D341Med (cell line): ENCODE measurements around the gene RPS6KC1.
"Not testable (repeated sequence)": the region's sequence is repeated elsewhere in the genome, so short reads cannot be mapped to it uniquely, and the experiment has no call there.

Experiments used
- DNase-seq: peaks from one replicate; pipeline ENCODE4 v3.0.0; 2012; ENCODE audit warnings: low spot score

Gene RPS6KC1

GRCh38 chr1:213054733-213055591, 3.9 kb downstream of the RPS6KC1 start:
- no peak for DNase-seq

GRCh38 chr1:213055767-213056166, 4.7 kb downstream of the RPS6KC1 start:
- DNase-seq = no peak

- no peak for DNase-seq
These were observed 6.4 kb downstream of the RPS6KC1 start for GRCh38 chr1:213057264-213058059.

- DNase-seq = no peak
These were observed 9.8 kb downstream of the RPS6KC1 start for GRCh38 chr1:213060836-213061235.

GRCh38 chr1:213061263-213061662, 10.2 kb downstream of the RPS6KC1 start:
- DNase-seq = no peak

- no peak for DNase-seq
These were observed 14.8 kb downstream of the RPS6KC1 start for GRCh38 chr1:213065800-213066199.

GRCh38 chr1:213066363-213066762, 15.3 kb downstream of the RPS6KC1 start:
- no peak for DNase-seq

- DNase-seq = no peak
These were observed 16.3 kb downstream of the RPS6KC1 start for GRCh38 chr1:213067352-213067751.

- no peak for DNase-seq
These were observed 19.4 kb downstream of the RPS6KC1 start for GRCh38 chr1:213070406-213070805.

GRCh38 chr1:213075725-213076124, 24.7 kb downstream of the RPS6KC1 start:
- DNase-seq = no peak

GRCh38 chr1:213082420-213083111, 31.5 kb downstream of the RPS6KC1 start:
- DNase-seq = no peak

GRCh38 chr1:213083112-213083445, 32.0 kb downstream of the RPS6KC1 start:
- DNase-seq = no peak

GRCh38 chr1:213087911-213088310, 36.9 kb downstream of the RPS6KC1 start:
- DNase-seq = no peak

- DNase-seq = no peak
These were observed 39.1 kb downstream of the RPS6KC1 start for GRCh38 chr1:213089924-213090677.

GRCh38 chr1:213094446-213094845, 43.4 kb downstream of the RPS6KC1 start:
- DNase-seq = no peak

GRCh38 chr1:213095467-213095866, 44.4 kb downstream of the RPS6KC1 start:
- no peak for DNase-seq

GRCh38 chr1:213099682-213100399, 48.8 kb downstream of the RPS6KC1 start:
- no peak for DNase-seq

GRCh38 chr1:213100565-213100964, 49.5 kb downstream of the RPS6KC1 start:
- not testable (repeated sequence) for DNase-seq

GRCh38 chr1:213103377-213104306, 52.6 kb downstream of the RPS6KC1 start:
- no peak for DNase-seq

GRCh38 chr1:213104604-213105003, 53.6 kb downstream of the RPS6KC1 start:
- DNase-seq = no peak
